Measurements from ENCODE around the gene MED15.

Gene MED15

DNA sequence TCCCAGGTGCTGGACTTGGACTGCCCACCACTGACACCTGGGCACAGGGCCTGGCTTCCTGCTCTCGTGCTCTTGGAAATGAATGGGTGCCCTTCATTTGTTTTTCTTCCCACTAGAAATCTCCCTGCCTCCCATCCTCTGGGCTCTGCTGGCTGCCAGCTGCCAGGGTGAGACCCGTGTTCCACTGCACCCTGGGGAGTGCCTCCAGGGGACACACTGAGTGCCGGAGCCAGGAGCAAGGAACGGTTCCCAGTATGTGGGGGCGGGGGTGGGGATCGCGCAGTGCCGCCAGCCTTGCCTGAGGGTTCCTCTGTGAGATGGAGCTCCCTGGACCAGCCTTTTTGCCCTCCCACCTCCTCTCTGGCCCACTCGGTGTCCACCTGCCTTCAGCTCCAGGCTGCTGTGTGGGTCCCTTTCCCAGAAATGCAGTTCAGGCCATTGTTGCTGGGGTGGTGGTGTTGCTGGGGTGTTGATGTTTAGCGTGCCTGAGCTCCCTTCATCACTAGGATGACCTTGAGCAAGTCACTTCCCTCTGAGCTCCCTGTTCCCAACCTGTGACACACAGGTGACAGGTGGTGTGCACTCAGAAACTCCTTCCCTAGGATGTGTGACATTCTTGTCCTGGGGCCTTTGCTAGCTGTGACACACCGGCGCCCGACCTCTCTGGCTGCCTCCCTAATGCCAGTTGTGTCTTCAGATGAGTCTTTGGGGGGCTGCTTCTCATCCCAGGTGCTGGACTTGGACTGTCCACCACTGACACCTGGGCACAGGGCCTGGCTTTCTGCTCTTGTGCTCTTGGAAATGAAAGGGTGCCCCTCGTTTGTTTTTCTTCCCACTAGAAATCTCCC lies 72.1 kb downstream of the MED15 start:
- Histone ChIP-seq H3K36me3 (ENCODE audit: insufficient read depth, low read length) (peaks cover 87% of the 10 kb centered on the region), H3K4me2 (ENCODE audit: low read length) (no peak overlapping the region), H3K4me1 (ENCODE audit: control insufficient read depth, insufficient read depth, low read length) (no peaks in the 10 kb centered on the region), H3K9ac (ENCODE audit: low read depth, low read length) (no peak overlapping the region), H3K9me3 (replicated peaks; ENCODE audit: low read length) (no peaks in the 10 kb centered on the region), H3K27me3 (ENCODE audit: control insufficient read depth, insufficient read depth, low read length) (no peaks in the 10 kb centered on the region), H3K4me3 (ENCODE audit: low read length) (no peak overlapping the region)

DNA sequence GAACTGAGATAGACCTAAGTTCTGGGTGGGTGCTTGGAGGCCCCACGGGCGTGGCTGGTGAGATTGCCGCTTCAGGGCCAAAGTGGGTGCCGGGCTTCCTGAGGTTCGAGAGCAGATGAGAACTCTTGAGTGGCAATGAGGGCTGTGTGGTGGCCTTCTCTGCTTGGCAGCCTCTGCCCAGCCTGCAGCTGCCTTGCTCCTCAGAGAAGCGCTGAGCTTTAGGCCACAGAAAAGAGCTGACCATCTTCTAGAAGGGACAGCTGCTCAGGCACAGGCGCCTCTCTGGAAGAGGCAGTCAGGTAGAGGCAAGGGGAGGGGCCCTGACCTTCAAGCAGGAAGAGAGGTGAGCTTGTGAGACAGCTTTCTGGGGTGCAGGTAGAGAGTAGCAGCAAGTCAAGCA lies 72.8 kb downstream of the MED15 start:
- H3K36me3 ChIP-seq (ENCODE audit: insufficient read depth, low read length), result peaks cover 87% of the 10 kb centered on the region
- H3K4me2 ChIP-seq (ENCODE audit: low read length), result no peak overlapping the region
- no peaks in the 10 kb centered on the region for H3K4me1 ChIP-seq (ENCODE audit: control insufficient read depth, insufficient read depth, low read length)
- H3K4me3 ChIP-seq (ENCODE audit: low read length), result no peak overlapping the region
- no peaks in the 10 kb centered on the region for H3K9me3 ChIP-seq (replicated peaks; ENCODE audit: low read length)
- H3K9ac ChIP-seq (ENCODE audit: low read depth, low read length), result no peak overlapping the region
- no peaks in the 10 kb centered on the region for H3K27me3 ChIP-seq (ENCODE audit: control insufficient read depth, insufficient read depth, low read length)

DNA sequence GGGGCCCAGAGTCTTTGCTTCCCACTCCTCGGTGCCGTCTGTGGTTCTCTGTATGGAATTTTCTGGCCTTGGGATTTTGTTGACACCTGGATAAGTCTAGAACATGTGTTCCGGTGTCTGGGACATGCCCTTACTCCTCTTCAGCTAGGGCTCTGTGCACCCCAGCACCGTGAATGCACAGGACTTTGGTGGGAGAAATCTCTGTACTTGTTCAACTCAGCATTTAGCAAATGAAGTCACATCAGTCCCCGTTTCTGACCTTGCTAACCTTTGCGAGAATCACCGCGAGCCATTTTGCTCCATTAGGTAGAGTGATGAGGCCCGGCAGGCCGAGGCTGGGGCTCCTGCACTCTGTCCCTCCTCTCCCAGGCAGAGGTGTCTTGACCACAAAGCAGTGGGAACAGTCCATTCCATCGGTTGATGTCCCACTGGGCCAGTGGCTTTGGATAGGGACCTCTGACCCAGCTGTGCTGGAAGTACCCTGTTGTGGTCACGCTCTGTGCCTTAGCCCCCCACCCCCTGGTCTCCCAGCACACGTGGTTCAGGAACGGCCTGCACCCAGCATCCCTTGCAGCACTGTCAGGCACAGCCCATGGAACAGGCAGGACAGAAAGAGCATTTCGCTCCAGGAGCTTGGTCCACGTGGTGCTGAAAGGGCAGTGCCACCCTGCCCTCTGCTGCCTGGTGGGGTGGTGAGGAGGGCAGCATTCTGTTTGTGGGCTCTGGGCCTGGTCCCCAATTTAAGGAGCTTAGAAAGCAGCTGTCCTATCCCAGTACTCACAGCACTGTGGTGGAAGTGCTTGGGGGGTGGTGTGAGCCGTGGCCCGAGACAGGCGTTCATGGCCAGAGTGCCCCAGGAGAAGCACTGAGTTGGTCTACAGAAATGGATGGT lies 73.4 kb downstream of the MED15 start:
- H3K4me1 ChIP-seq (ENCODE audit: control insufficient read depth, insufficient read depth, low read length), result no peaks in the 10 kb centered on the region
- no peak overlapping the region for H3K4me3 ChIP-seq (ENCODE audit: low read length)

DNA sequence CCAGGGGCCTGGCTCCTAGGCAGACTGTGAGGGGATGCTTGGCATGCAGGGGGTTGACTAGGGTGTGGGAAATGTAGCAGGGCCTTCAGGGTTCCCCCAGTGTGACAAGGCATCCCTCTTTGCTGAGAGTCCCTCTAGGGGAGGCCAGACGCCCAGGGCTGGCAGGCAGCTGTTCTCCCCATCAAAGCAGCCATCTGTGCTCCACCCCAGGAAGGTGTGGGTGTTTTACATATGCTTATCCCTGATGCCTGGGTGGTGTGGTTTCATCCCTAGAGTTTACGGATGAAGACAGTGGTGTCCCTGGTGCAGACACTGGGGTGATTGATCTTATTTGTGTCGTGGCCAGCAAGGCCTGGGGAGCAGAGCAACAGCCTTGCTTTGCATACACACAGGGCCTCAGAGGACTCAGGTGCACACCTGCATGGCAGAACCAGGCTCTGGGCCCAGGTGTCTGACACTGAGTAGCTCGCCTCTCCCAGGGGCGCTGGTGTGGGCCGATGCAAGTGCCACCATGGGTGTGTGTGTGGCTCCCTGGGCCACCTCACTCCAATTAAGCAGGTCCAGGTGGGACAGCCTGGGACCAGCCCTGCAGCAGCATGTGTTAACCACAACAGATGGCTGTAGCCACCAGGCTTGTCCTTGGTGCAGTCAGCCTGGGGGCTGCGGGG lies 74.2 kb downstream of the MED15 start:
- H3K9ac ChIP-seq (ENCODE audit: low read depth, low read length), result no peak overlapping the region

More for the DNA sequence above, 73.4 kb downstream of the MED15 start:
- Histone ChIP-seq H3K36me3 (ENCODE audit: insufficient read depth, low read length) (peaks cover 88% of the 10 kb centered on the region), H3K27me3 (ENCODE audit: control insufficient read depth, insufficient read depth, low read length) (no peaks in the 10 kb centered on the region), H3K9ac (ENCODE audit: low read depth, low read length) (no peak overlapping the region), H3K4me2 (ENCODE audit: low read length) (no peak overlapping the region), H3K9me3 (replicated peaks; ENCODE audit: low read length) (no peaks in the 10 kb centered on the region)

GRCh38 chr22:20582171-20582511 lies 74.7 kb downstream of the MED15 start:
- Histone ChIP-seq H3K9me3 (replicated peaks; ENCODE audit: low read length) (no peaks in the 10 kb centered on the region), H3K4me1 (ENCODE audit: control insufficient read depth, insufficient read depth, low read length) (no peaks in the 10 kb centered on the region), H3K27me3 (ENCODE audit: control insufficient read depth, insufficient read depth, low read length) (no peaks in the 10 kb centered on the region), H3K4me3 (ENCODE audit: low read length) (no peak overlapping the region), H3K4me2 (ENCODE audit: low read length) (no peak overlapping the region), H3K36me3 (ENCODE audit: insufficient read depth, low read length) (peaks cover 88% of the 10 kb centered on the region), H3K9ac (ENCODE audit: low read depth, low read length) (no peak overlapping the region)

More for the DNA sequence above, 74.2 kb downstream of the MED15 start:
- H3K27me3 ChIP-seq (ENCODE audit: control insufficient read depth, insufficient read depth, low read length), result no peaks in the 10 kb centered on the region
- no peaks in the 10 kb centered on the region for H3K9me3 ChIP-seq (replicated peaks; ENCODE audit: low read length)
- H3K4me3 ChIP-seq (ENCODE audit: low read length), result no peak overlapping the region
- H3K4me2 ChIP-seq (ENCODE audit: low read length), result no peak overlapping the region
- H3K4me1 ChIP-seq (ENCODE audit: control insufficient read depth, insufficient read depth, low read length), result no peaks in the 10 kb centered on the region
- peaks cover 88% of the 10 kb centered on the region for H3K36me3 ChIP-seq (ENCODE audit: insufficient read depth, low read length)

- Histone ChIP-seq H3K9ac (ENCODE audit: low read depth, low read length) (no peak overlapping the region), H3K36me3 (ENCODE audit: insufficient read depth, low read length) (peaks cover 88% of the 10 kb centered on the region), H3K27me3 (ENCODE audit: control insufficient read depth, insufficient read depth, low read length) (no peaks in the 10 kb centered on the region), H3K9me3 (replicated peaks; ENCODE audit: low read length) (no peaks in the 10 kb centered on the region), H3K4me3 (ENCODE audit: low read length) (no peak overlapping the region), H3K4me2 (ENCODE audit: low read length) (no peak overlapping the region), H3K4me1 (ENCODE audit: control insufficient read depth, insufficient read depth, low read length) (no peaks in the 10 kb centered on the region)
Observed at GRCh38 chr22:20582520-20583361, 75.3 kb downstream of the MED15 start.

GRCh38 chr22:20583471-20583922 lies 76.1 kb downstream of the MED15 start:
- H3K4me1 ChIP-seq (ENCODE audit: control insufficient read depth, insufficient read depth, low read length), result no peaks in the 10 kb centered on the region
- H3K4me2 ChIP-seq (ENCODE audit: low read length), result no peak overlapping the region
- no peaks in the 10 kb centered on the region for H3K27me3 ChIP-seq (ENCODE audit: control insufficient read depth, insufficient read depth, low read length)
- H3K9me3 ChIP-seq (replicated peaks; ENCODE audit: low read length), result no peaks in the 10 kb centered on the region
- H3K9ac ChIP-seq (ENCODE audit: low read depth, low read length), result no peak overlapping the region
- peaks cover 86% of the 10 kb centered on the region for H3K36me3 ChIP-seq (ENCODE audit: insufficient read depth, low read length)
- H3K4me3 ChIP-seq (ENCODE audit: low read length), result no peak overlapping the region

DNA sequence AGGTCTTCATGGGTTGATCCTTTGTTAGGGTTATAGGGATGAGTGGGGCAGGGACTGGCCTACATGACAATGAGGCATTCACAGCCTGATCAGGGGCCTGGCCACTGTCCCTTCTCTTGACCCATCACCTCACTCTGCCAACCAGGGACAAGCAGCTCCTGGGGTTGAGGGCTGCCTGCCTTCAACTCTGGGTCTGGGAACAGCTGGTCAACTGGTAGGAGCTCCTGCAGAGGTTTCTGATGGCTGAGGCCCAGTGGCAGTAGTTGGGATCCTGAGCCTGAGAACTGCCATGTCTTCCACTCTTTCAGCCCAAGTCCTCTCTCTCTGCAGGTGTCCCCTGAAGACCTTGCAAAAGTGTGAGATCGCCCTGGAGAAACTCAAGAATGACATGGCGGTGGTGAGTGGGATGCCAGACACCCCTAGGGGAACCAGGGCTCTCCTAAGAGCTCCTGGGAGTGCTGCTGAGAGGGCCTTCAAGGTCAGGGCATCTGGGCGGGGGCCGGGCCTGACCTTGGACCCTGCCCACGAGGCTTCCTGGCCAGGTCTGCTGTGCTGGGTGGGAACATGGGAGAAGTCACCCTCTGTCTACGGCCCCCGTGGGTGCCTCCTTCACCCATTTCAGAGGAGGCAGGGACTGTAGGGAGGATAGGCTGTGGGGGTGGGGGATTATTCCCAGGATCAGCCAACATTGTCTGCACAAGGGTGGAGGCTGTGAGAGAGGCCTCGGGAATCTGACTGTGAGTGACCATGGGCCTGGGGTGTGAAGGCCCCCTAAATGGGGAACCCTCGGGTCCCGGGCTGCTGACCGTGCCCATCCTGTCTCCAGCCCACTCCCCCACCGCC lies 76.8 kb downstream of the MED15 start:
- Histone ChIP-seq H3K36me3 (ENCODE audit: insufficient read depth, low read length) (peaks cover 78% of the 10 kb centered on the region), H3K27me3 (ENCODE audit: control insufficient read depth, insufficient read depth, low read length) (no peaks in the 10 kb centered on the region), H3K9ac (ENCODE audit: low read depth, low read length) (no peak overlapping the region), H3K4me2 (ENCODE audit: low read length) (no peak overlapping the region), H3K9me3 (replicated peaks; ENCODE audit: low read length) (no peaks in the 10 kb centered on the region), H3K4me3 (ENCODE audit: low read length) (no peak overlapping the region), H3K4me1 (ENCODE audit: control insufficient read depth, insufficient read depth, low read length) (no peaks in the 10 kb centered on the region)

- H3K9ac ChIP-seq (ENCODE audit: low read depth, low read length), result no peak overlapping the region
- no peaks in the 10 kb centered on the region for H3K4me1 ChIP-seq (ENCODE audit: control insufficient read depth, insufficient read depth, low read length)
- no peak overlapping the region for H3K4me2 ChIP-seq (ENCODE audit: low read length)
- H3K27me3 ChIP-seq (ENCODE audit: control insufficient read depth, insufficient read depth, low read length), result no peaks in the 10 kb centered on the region
- H3K36me3 ChIP-seq (ENCODE audit: insufficient read depth, low read length), result peaks cover 70% of the 10 kb centered on the region
- no peaks in the 10 kb centered on the region for H3K9me3 ChIP-seq (replicated peaks; ENCODE audit: low read length)
- no peak overlapping the region for H3K4me3 ChIP-seq (ENCODE audit: low read length)
Observed at GRCh38 chr22:20584872-20585638, 77.6 kb downstream of the MED15 start.
